AML-193 (cell line): ENCODE data around the gene FRY.
A peak's percentile ranks its signal among the peaks of the same experiment; 100 is the strongest.

Experiments
- DNase-seq, 2 experiments: peaks; one replicate each; lab custom pipeline; 2025; lab: John Stamatoyannopoulos, UW

The FRY gene

GRCh38 chr13:32222046-32222676, 190.6 kb downstream of the FRY start:
- DNase-seq: no peak

- DNase-seq: no peak
Measured at GRCh38 chr13:32224916-32225315, 193.3 kb downstream of the FRY start.

- DNase-seq: no peak
Measured at GRCh38 chr13:32225481-32225931, 193.9 kb downstream of the FRY start.

GRCh38 chr13:32228330-32229041, 196.9 kb downstream of the FRY start:
- DNase-seq: no peak

GRCh38 chr13:32229443-32229842, 197.9 kb downstream of the FRY start:
- no peak for DNase-seq

GRCh38 chr13:32232263-32232662, 200.7 kb downstream of the FRY start:
- DNase-seq: no peak

- DNase-seq: no peak
Measured at GRCh38 chr13:32233062-32233461, 201.5 kb downstream of the FRY start.

- no peak for DNase-seq
Measured at GRCh38 chr13:32234914-32235313, 203.3 kb downstream of the FRY start.

- DNase-seq: no peak
Measured at GRCh38 chr13:32237681-32238080, 206.1 kb downstream of the FRY start.

- DNase-seq: no peak
Measured at GRCh38 chr13:32243695-32244094, 212.1 kb downstream of the FRY start.

GRCh38 chr13:32245555-32245954, 214.0 kb downstream of the FRY start:
- no peak for DNase-seq

- DNase-seq: peak; percentile 81 to 87
Measured at GRCh38 chr13:32246468-32246867, 214.9 kb downstream of the FRY start.

GRCh38 chr13:32247887-32248286, 216.3 kb downstream of the FRY start:
- DNase-seq: no peak

GRCh38 chr13:32248801-32249200, 217.2 kb downstream of the FRY start:
- DNase-seq: no peak

GRCh38 chr13:32252812-32253438, 221.4 kb downstream of the FRY start:
- DNase-seq: no peak

- no peak for DNase-seq
Measured at GRCh38 chr13:32253911-32254399, 222.4 kb downstream of the FRY start.

- DNase-seq: no peak
Measured at GRCh38 chr13:32254416-32254815, 222.8 kb downstream of the FRY start.

GRCh38 chr13:32254916-32255723, 223.5 kb downstream of the FRY start:
- DNase-seq: no peak

- DNase-seq: no peak
Measured at GRCh38 chr13:32255724-32256109, 224.1 kb downstream of the FRY start.

- DNase-seq: no peak
Measured at GRCh38 chr13:32256243-32256642, 224.7 kb downstream of the FRY start.

GRCh38 chr13:32257649-32258048, 226.1 kb downstream of the FRY start:
- no peak for DNase-seq

- no peak for DNase-seq
Measured at GRCh38 chr13:32259116-32259515, 227.5 kb downstream of the FRY start.
